Activated T-cell treated with anti-CD3 and anti-CD28 coated beads for 24 hours (primary cell): ENCODE measurements around the gene MOB2.

Experiments used
- DNase-seq: peaks from one replicate; pipeline ENCODE4 v3.0.0-alpha.2; 2020; ENCODE audit warnings: low read depth

The MOB2 gene

GRCh38 chr11:1484695-1485503 is 1.7 kb downstream of the MOB2 start:
- no peak for DNase-seq

- DNase-seq = no peak
Observed at GRCh38 chr11:1484061-1484671, 2.4 kb downstream of the MOB2 start.

- DNase-seq = no peak
Observed at GRCh38 chr11:1483445-1483961, 3.1 kb downstream of the MOB2 start.

GRCh38 chr11:1482581-1483444 is 3.8 kb downstream of the MOB2 start:
- DNase-seq = no peak

- no peak for DNase-seq
Observed at GRCh38 chr11:1481861-1482441, 4.6 kb downstream of the MOB2 start.

GRCh38 chr11:1481483-1481825 is 5.1 kb downstream of the MOB2 start:
- no peak for DNase-seq

- no peak for DNase-seq
Observed at GRCh38 chr11:1480555-1481482, 5.8 kb downstream of the MOB2 start.

- no peak for DNase-seq
Observed at GRCh38 chr11:1480191-1480554, 6.4 kb downstream of the MOB2 start.

- no peak for DNase-seq
Observed at GRCh38 chr11:1479678-1480118, 6.9 kb downstream of the MOB2 start.

GRCh38 chr11:1479006-1479677 is 7.4 kb downstream of the MOB2 start:
- DNase-seq = no peak

- no peak for DNase-seq
Observed at GRCh38 chr11:1478544-1478943, 8.0 kb downstream of the MOB2 start.

GRCh38 chr11:1478011-1478410 is 8.6 kb downstream of the MOB2 start:
- DNase-seq = no peak

- no peak for DNase-seq
Observed at GRCh38 chr11:1476940-1477736, 9.4 kb downstream of the MOB2 start.

GRCh38 chr11:1475841-1476240 is 10.7 kb downstream of the MOB2 start:
- DNase-seq = no peak

- no peak for DNase-seq
Observed at GRCh38 chr11:1473786-1474185, 12.8 kb downstream of the MOB2 start.

GRCh38 chr11:1473011-1473628 is 13.5 kb downstream of the MOB2 start:
- no peak for DNase-seq

GRCh38 chr11:1472180-1473005 is 14.2 kb downstream of the MOB2 start:
- no peak for DNase-seq

GRCh38 chr11:1471736-1472135 is 14.8 kb downstream of the MOB2 start:
- no peak for DNase-seq
